HUES48 (cell line): Measurements from ENCODE around the gene ITGA2.

Source experiments
- H3K27ac ChIP-seq: one replicate; pipeline ENCODE4 v1.7.0; 2013; ENCODE audit warnings: low read depth, low read length, inconsistent platforms
- H3K27me3 ChIP-seq: 2 replicates; pipeline ENCODE4 v1.6.1; 2013; ENCODE audit warnings: mild to moderate bottlenecking, low read length; ENCODE audit not compliant: control insufficient read depth, insufficient read depth
- H3K36me3 ChIP-seq: 2 replicates; pipeline ENCODE4 v1.6.1; 2013; ENCODE audit warnings: low read length; ENCODE audit not compliant: control insufficient read depth, insufficient read depth
- H3K4me1 ChIP-seq: 2 replicates; pipeline ENCODE4 v1.6.1; 2013; ENCODE audit warnings: mild to moderate bottlenecking, low read length; ENCODE audit not compliant: control insufficient read depth, insufficient read depth
- H3K4me3 ChIP-seq: 2 replicates; pipeline ENCODE4 v1.5.1; 2013; ENCODE audit warnings: mild to moderate bottlenecking, low read depth, low read length
- H3K9ac ChIP-seq: 2 replicates; pipeline ENCODE4 v1.6.1; 2013; ENCODE audit warnings: mild to moderate bottlenecking, low read depth, low read length, moderate library complexity
- H3K9me3 ChIP-seq: 2 replicates; pipeline ENCODE4 v1.6.1; 2013; ENCODE audit warnings: low read length; ENCODE audit not compliant: control insufficient read depth, insufficient read depth

Gene ITGA2

GRCh38 chr5:52989025-52989780 is at the start of gene ITGA2:
Gene ITGA2 (plus strand): TSS chr5:52989352. CDS start chr5:52989469, 117 bp downstream.
- Histone ChIP-seq H3K9me3 (no peaks in the 10 kb centered on the region), H3K27me3 (peaks cover 19% of the 10 kb centered on the region), H3K27ac (peak within 1 kb of the TSS; percentile 15), H3K9ac (peak within 1 kb of the TSS; percentile 58), H3K36me3 (0 out of 2 replicates have a peak, but pooled peaks cover 4% of the 10 kb centered on the region), H3K4me3 (peak within 1 kb of the TSS; percentile 92), H3K4me1 (peaks cover 6% of the 10 kb centered on the region; the same call in 1 of the 2 replicates)

GRCh38 chr5:52943285-52943684 is 45.9 kb upstream of the ITGA2 start:
- H3K4me1 ChIP-seq: no peaks in the 10 kb centered on the region
- no peaks in the 10 kb centered on the region for H3K36me3 ChIP-seq
- no peak overlapping the region for H3K4me3 ChIP-seq
- H3K27ac ChIP-seq: no peak overlapping the region
- no peak overlapping the region for H3K9ac ChIP-seq
- H3K9me3 ChIP-seq: no peaks in the 10 kb centered on the region
- H3K27me3 ChIP-seq: no peaks in the 10 kb centered on the region

GRCh38 chr5:52943808-52944207 is 45.3 kb upstream of the ITGA2 start:
- H3K27ac ChIP-seq: no peak overlapping the region
- H3K9me3 ChIP-seq: no peaks in the 10 kb centered on the region

GRCh38 chr5:52945040-52945439 is 44.1 kb upstream of the ITGA2 start:
- no peaks in the 10 kb centered on the region for H3K4me1 ChIP-seq
- H3K4me3 ChIP-seq: no peak overlapping the region
- H3K9ac ChIP-seq: no peak overlapping the region
- H3K27me3 ChIP-seq: no peaks in the 10 kb centered on the region
- H3K36me3 ChIP-seq: no peaks in the 10 kb centered on the region
- H3K27ac ChIP-seq: no peak overlapping the region
- no peaks in the 10 kb centered on the region for H3K9me3 ChIP-seq

More at GRCh38 chr5:52943808-52944207, 45.3 kb upstream of the ITGA2 start:
- H3K9ac ChIP-seq: no peak overlapping the region
- H3K36me3 ChIP-seq: no peaks in the 10 kb centered on the region
- no peak overlapping the region for H3K4me3 ChIP-seq
- no peaks in the 10 kb centered on the region for H3K27me3 ChIP-seq
- no peaks in the 10 kb centered on the region for H3K4me1 ChIP-seq

GRCh38 chr5:52947208-52947607 is 41.9 kb upstream of the ITGA2 start:
- H3K36me3 ChIP-seq: no peaks in the 10 kb centered on the region
- no peaks in the 10 kb centered on the region for H3K27me3 ChIP-seq
- no peak overlapping the region for H3K27ac ChIP-seq
- H3K9me3 ChIP-seq: no peaks in the 10 kb centered on the region
- H3K4me3 ChIP-seq: no peak overlapping the region
- no peaks in the 10 kb centered on the region for H3K4me1 ChIP-seq
- no peak overlapping the region for H3K9ac ChIP-seq

GRCh38 chr5:52947851-52948250 is 41.3 kb upstream of the ITGA2 start:
- Histone ChIP-seq H3K27ac (no peak overlapping the region), H3K4me3 (no peak overlapping the region), H3K4me1 (no peaks in the 10 kb centered on the region), H3K27me3 (no peaks in the 10 kb centered on the region), H3K36me3 (no peaks in the 10 kb centered on the region), H3K9ac (no peak overlapping the region), H3K9me3 (no peaks in the 10 kb centered on the region)

GRCh38 chr5:52948418-52949076 is 40.6 kb upstream of the ITGA2 start:
- H3K9me3 ChIP-seq: no peaks in the 10 kb centered on the region
- no peaks in the 10 kb centered on the region for H3K4me1 ChIP-seq
- peak overlapping the region; percentile 19 for H3K27ac ChIP-seq
- H3K27me3 ChIP-seq: no peaks in the 10 kb centered on the region
- H3K36me3 ChIP-seq: no peaks in the 10 kb centered on the region
- H3K4me3 ChIP-seq: no peak overlapping the region
- no peak overlapping the region for H3K9ac ChIP-seq

GRCh38 chr5:52950686-52951085 is 38.5 kb upstream of the ITGA2 start:
- no peak overlapping the region for H3K27ac ChIP-seq
- H3K27me3 ChIP-seq: no peaks in the 10 kb centered on the region
- H3K4me1 ChIP-seq: no peaks in the 10 kb centered on the region
- no peaks in the 10 kb centered on the region for H3K9me3 ChIP-seq
- H3K36me3 ChIP-seq: no peaks in the 10 kb centered on the region
- H3K4me3 ChIP-seq: no peak overlapping the region
- H3K9ac ChIP-seq: no peak overlapping the region

- H3K27ac ChIP-seq: no peak overlapping the region
- H3K9ac ChIP-seq: no peak overlapping the region
- no peaks in the 10 kb centered on the region for H3K27me3 ChIP-seq
- no peaks in the 10 kb centered on the region for H3K36me3 ChIP-seq
- H3K9me3 ChIP-seq: no peaks in the 10 kb centered on the region
- peaks cover 11% of the 10 kb centered on the region; the same call in 1 of the 2 replicates for H3K4me1 ChIP-seq
- no peak overlapping the region for H3K4me3 ChIP-seq
These were observed 36.7 kb upstream of the ITGA2 start for GRCh38 chr5:52952483-52952882.

GRCh38 chr5:52956014-52956413 is 33.1 kb upstream of the ITGA2 start:
- H3K9ac ChIP-seq: no peak overlapping the region
- H3K4me1 ChIP-seq: peaks cover 13% of the 10 kb centered on the region; the same call in 1 of the 2 replicates
- no peaks in the 10 kb centered on the region for H3K36me3 ChIP-seq
- H3K9me3 ChIP-seq: no peaks in the 10 kb centered on the region
- no peaks in the 10 kb centered on the region for H3K27me3 ChIP-seq
- H3K4me3 ChIP-seq: no peak overlapping the region
- H3K27ac ChIP-seq: no peak overlapping the region
